GM21717 (cell line): ENCODE results near the gene TSSC4.
A peak's percentile ranks its signal among the peaks of the same experiment; 100 is the strongest.
"Not testable (repeated sequence)": the region's sequence is repeated elsewhere in the genome, so short reads cannot be mapped to it uniquely, and the experiment has no call there.

Source experiments
- ATAC-seq: cut with Tn5 transposase; IDR thresholded peaks from one replicate; pipeline ENCODE4 v1.9.1; 2021; ENCODE audit warnings: mild to moderate bottlenecking, moderate library complexity; ENCODE audit not compliant: unreplicated experiment

Gene TSSC4

GRCh38 chr11:2400069-2400761 lies at the start of gene TSSC4:
TSSC4 (plus strand) TSS chr11:2400750; CDS start chr11:2402634, 1,884 bp downstream.
- peak; percentile 70 for ATAC-seq

- ATAC-seq: no peak
Measured at GRCh38 chr11:2351701-2352100, 48.8 kb upstream of the TSSC4 start.

GRCh38 chr11:2352420-2352819 lies 48.1 kb upstream of the TSSC4 start:
- no peak for ATAC-seq

- no peak for ATAC-seq
Measured at GRCh38 chr11:2355000-2355644, 45.4 kb upstream of the TSSC4 start.

GRCh38 chr11:2357246-2357645 lies 43.3 kb upstream of the TSSC4 start:
- no peak for ATAC-seq

GRCh38 chr11:2357651-2358050 lies 42.9 kb upstream of the TSSC4 start:
- not testable (repeated sequence) for ATAC-seq

GRCh38 chr11:2358754-2359442 lies 41.7 kb upstream of the TSSC4 start:
- no peak for ATAC-seq

- ATAC-seq: no peak
Measured at GRCh38 chr11:2359557-2359956, 41.0 kb upstream of the TSSC4 start.

- no peak for ATAC-seq
Measured at GRCh38 chr11:2360081-2360642, 40.4 kb upstream of the TSSC4 start.

- ATAC-seq: no peak
Measured at GRCh38 chr11:2361565-2361964, 39.0 kb upstream of the TSSC4 start.

- ATAC-seq: no peak
Measured at GRCh38 chr11:2362414-2362813, 38.1 kb upstream of the TSSC4 start.

- ATAC-seq: no peak
Measured at GRCh38 chr11:2363130-2363529, 37.4 kb upstream of the TSSC4 start.

- no peak for ATAC-seq
Measured at GRCh38 chr11:2363577-2364370, 36.8 kb upstream of the TSSC4 start.

- ATAC-seq: not testable (repeated sequence)
Measured at GRCh38 chr11:2364386-2364785, 36.2 kb upstream of the TSSC4 start.

GRCh38 chr11:2365571-2366210 lies 34.9 kb upstream of the TSSC4 start:
- ATAC-seq: no peak

- no peak for ATAC-seq
Measured at GRCh38 chr11:2366276-2366675, 34.3 kb upstream of the TSSC4 start.

GRCh38 chr11:2366733-2367132 lies 33.8 kb upstream of the TSSC4 start:
- ATAC-seq: no peak

- ATAC-seq: no peak
Measured at GRCh38 chr11:2367266-2368160, 33.0 kb upstream of the TSSC4 start.

- no peak for ATAC-seq
Measured at GRCh38 chr11:2368178-2368850, 32.2 kb upstream of the TSSC4 start.
